GM18858 (cell line): Measurements from ENCODE around the gene CD47.
A peak's percentile ranks its signal among the peaks of the same experiment; 100 is the strongest.

ENCODE experiments used
- ATAC-seq: cut with Tn5 transposase; IDR thresholded peaks from one replicate; pipeline ENCODE4 v1.9.1; 2021; ENCODE audit not compliant: unreplicated experiment

CD47 gene

GRCh38 chr3:108093021-108093420, 2.2 kb upstream of the CD47 start:
- no peak for ATAC-seq

DNA sequence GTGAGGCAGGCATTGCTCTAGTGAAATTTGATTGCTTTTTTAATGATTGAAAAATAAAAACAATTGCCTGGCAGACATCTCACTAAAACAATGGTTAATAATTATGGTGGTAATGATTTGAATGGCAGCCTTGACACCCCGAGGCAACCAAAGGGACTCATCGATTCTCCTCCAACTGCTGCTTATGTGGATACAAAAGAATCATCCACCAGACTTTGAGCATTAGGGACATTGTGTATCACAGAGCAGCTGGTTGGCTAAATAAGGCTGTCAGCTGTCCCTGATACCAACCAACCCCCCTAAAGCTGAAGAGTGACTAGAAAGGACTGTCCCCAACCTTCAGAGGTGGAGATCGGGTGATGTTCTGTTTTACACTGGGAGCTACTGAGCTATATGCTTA, 1.7 kb upstream of the CD47 start:
- no peak for ATAC-seq

DNA sequence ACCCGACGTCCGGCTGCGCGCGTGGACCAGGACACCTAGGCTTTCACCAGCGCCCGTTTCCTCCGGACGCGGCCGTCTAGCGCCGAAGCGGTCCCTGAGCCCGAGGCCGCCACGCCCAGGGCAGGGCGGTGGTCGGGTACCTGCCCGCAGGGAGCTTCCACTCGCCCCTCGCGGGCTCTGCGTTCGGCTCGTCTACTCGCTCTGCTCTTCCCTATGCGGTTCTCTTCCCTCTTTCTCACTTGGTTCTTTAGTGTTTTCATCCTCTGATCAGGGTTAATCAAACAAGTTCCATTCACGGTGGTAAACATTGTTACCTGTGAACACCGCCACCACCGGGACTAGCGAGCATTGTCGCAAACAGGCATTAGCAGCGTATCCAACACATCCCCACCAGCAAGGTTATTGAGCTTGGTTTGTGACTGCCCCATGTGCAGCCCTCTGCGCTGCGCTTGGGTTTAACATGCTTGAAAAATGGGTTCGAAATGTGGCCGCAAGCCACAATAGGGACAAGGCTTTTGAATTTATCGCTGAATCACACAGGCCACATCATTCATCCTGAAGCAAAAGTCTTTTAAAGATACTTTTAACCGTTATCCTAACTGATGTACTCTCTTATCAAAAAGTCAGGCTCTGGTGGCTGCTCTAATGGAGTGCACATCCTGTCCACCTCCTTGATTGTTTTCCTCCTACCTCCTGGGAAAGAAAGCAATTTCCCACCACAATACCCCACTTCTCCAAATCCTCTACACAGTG, 843 bp upstream of the CD47 start:
- no peak for ATAC-seq

DNA sequence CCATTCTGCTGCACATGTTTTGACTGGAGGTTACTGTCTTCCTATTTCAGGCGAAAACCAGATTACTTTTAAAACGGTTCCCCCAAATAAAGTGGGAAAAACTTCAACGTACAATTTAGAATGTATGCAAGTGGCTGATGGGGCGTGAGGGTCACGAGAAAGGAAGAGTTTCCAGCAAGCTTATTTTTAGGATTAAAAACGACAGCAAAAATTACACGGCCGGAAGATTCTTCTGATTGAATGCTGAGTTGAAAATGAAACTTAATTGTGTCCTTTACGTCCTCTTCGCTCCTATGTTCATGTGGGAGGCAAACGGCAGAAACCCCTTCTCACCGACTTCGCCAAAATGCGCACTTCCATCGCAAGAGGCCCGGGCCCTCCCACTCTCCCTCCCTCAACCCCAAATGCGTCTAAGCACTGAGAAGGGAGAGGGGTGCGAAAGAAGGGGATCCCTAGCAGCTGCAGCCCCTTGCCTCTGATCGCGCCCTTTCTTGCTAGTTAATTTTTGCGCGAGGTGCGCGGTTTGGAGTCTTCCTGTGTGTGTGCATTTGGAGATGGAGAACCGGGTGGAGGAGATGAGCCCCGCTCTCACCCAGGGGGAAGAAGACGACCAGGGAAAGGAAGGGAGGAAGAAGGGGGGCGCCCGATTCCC, 656 bp downstream of the CD47 start:
- ATAC-seq: no peak

GRCh38 chr3:108089579-108089978, 1.3 kb downstream of the CD47 start:
- ATAC-seq: no peak

DNA sequence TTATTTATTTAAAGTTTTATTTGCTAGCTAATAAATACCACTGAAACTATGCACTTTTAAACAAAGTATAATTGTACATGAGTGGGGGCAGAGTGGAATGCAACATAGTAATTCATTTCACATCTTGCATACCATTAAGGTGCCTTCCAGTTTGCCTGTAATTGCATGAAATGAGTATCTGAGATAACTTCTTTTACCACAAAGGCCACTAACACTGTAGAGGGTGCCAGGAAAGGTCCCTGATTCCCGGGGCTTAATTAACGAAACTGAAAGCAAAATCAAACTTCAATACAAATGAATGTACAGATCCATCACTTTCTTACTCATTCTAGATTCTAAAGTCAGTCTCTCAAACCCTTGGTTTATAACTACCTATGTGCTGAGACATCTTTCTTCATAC, 2.1 kb downstream of the CD47 start:
- peak; percentile 54 for ATAC-seq

- no peak for ATAC-seq
Measured at GRCh38 chr3:108088146-108088545, 2.7 kb downstream of the CD47 start.

DNA sequence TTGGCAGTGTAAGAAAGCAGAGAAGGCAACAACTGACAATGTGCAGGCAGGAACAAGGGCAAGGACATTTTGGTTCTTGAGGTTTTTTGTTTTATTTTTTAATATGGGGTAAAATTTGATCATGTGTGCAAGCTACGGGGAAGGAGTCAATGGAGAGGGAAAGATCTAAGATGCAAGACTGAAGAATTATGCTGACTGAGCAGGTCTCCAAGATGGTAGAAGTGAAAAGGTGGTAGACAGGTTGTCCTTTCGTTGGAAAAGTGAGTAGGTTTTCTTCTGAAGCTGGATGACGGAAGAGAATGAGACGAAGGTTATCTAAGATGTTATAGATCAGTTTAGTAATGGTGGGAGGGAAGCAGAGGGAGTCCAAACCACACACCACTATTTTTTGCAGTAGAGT, 4.2 kb downstream of the CD47 start:
- no peak for ATAC-seq

- ATAC-seq: no peak
Measured at GRCh38 chr3:108085810-108086350, 5.0 kb downstream of the CD47 start.

GRCh38 chr3:108085370-108085769, 5.5 kb downstream of the CD47 start:
- no peak for ATAC-seq

DNA sequence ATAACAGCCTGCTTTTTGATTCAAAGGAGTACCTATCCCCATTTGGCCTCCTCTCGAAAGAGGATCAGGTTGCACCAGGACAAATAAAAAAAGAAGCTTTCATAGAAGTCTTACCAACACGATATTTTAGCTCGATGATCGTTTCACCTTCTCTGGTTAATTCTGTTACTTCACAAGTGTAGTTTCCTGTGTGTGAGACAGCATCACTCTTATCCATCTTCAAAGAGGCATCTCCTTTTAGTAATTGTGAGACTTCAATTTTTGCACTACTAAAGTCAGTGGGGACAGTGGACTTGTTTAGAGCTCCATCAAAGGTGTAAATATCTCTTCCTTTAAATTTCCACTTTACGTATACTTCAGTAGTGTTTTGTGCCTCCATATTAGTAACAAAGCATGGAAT, 11.0 kb downstream of the CD47 start:
- ATAC-seq: no peak

GRCh38 chr3:108079043-108079442, 11.8 kb downstream of the CD47 start:
- ATAC-seq: no peak

DNA sequence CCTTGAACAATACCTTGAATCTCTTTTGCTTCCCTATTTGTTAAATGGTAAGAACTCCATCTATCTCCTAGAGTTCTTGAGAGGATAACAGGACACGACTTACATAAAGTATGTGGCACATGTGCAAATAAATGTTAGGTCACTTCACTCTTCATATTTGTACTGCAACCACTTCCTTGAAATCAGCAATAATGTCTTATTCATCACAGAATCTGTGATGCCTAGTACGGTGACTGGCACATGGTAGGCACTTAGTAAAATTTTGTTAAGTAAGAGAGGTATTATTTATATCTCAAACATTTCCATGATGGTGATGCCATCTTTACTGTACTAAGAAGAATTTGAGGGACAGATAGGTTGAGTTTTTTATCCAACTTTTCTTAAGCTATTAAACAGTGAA, 14.3 kb downstream of the CD47 start:
- no peak for ATAC-seq

DNA sequence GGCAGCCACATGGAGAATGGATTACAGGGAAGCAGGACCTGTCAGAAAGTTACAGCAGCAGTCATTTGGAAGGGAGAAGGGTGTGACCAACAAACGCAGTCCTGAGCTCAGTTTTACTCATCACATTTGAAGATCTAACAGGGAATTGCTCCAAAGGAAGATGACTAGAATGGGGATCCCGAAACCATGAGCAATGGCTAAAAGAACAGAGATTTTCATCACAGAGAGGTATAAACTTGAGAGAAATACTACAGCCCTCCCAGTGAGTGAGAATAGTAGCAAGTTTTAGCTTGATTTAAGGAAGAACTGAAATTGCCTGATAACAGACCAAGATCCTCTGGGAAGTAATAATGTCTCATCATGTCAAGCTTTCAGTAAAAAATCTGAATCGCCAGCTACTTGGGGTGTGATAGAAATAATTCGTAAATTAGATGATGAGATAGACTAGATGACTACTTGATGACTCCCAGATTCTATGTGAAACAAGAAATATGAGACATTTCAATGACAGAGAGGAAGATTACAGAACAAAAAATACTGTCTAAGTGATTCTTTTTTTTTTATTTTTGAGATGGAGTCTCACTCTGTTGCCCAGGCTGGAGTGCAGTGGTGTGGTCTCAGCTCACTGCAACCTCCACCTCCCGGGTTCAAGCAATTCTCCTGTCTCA, 16.9 kb downstream of the CD47 start:
- no peak for ATAC-seq

DNA sequence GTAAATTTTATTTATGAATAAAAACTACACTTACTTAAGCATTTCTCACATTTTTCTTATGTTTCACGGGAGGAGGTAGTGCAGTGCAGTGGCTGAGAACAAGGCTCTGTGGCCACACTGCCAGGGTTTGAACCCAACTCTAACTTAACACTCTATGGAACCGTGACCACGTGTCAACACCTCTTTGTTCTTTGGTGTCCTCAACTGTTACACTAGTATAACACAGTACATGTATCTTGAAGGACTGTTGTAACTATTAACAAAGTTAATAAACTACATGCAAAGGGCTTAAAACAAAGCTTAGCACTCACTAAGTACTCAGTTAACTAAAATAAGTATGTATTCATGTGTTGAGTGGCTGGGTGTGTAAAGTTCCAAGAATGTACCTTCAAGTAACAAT, 19.5 kb downstream of the CD47 start:
- no peak for ATAC-seq

- ATAC-seq: no peak
Measured at GRCh38 chr3:108070356-108070755, 20.5 kb downstream of the CD47 start.

DNA sequence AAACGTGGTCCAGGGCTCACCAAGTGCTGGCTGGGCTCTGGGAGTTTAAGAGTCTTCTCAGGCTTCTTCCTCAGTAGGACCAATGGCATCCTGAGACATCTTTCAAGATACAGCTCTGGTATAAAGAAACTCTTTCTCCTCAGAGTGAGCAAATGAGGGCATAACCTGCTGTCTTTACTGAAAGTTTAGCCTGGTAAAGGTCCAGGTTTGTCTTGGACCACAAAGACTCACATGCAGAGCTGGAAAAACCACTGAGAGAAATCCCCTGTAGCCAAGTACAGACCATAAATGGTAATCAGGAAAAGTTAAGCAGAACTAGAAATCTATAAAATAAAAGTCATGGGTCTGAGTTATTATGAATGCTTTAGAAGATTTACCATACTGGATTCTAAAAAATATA, 23.1 kb downstream of the CD47 start:
- no peak for ATAC-seq

DNA sequence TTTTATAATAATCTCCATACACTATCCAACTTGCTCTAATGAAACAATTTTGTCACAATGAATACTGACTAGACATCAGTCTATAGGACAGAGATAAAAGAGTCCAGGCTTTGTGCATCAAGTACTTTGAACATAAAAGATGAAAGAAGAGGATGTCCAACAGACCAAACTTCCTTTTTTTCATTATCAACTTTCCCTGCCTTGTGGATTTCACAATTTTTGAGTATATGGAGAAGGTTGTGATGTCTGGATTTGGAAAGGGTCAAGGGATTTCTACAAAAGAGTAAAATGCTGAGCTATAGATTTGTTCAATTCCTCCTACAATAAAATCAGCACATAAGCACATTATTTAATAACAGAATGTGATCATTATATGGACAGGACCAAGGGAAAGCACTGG, 25.7 kb downstream of the CD47 start:
- no peak for ATAC-seq

- no peak for ATAC-seq
Measured at GRCh38 chr3:108064293-108064887, 26.4 kb downstream of the CD47 start.

GRCh38 chr3:108062051-108062450, 28.8 kb downstream of the CD47 start:
- ATAC-seq: peak; percentile 76

GRCh38 chr3:108060331-108060730, 30.5 kb downstream of the CD47 start:
- ATAC-seq: no peak

GRCh38 chr3:108055931-108056330, 34.9 kb downstream of the CD47 start:
- no peak for ATAC-seq
